Body of pancreas (tissue), 4 donors: ENCODE measurements around the gene ZNF236.

Experiments
- CTCF ChIP-seq, 7 experiments: fragments of 450-650 bp in 4 of 7; fragments of 200-600 bp in 3 of 7; sonication (generic) in 3 of 7; IDR thresholded peaks; one replicate each; pipeline ENCODE4 v1.5.1; 2016 to 2019; ENCODE audit warnings: antibody characterized with exemption in 7 of 7
- POLR2A ChIP-seq, 3 donors: fragments of 450-650 bp; IDR thresholded peaks; one replicate each; pipeline ENCODE4 v1.6.1; 2016; ENCODE audit warnings: antibody characterized with exemption in 3 of 3, mild to moderate bottlenecking in 2 of 3

- TF ChIP-seq CTCF (IDR thresholded peaks at IDR 0.05) (no peak), POLR2A (IDR thresholded peaks at IDR 0.05) (no peak)
These were observed 137.2 kb downstream of the ZNF236 start for GRCh38 chr18:76959605-76960004.
